ENCODE data around the gene SUSD2. TPM values are rescaled to one million over a fixed set of nuclear protein-coding genes. Genes with fewer than 3 reads are reported as not detected.

The SUSD2 gene
- total and polyA plus RNA-seq, 9 of the 15 experiments (the other 6 are each of a cell fraction or from before 2014, with no cell fraction given) = 0.01 to 0.16 (median 0.04) TPM; not detected in 4

DNA sequence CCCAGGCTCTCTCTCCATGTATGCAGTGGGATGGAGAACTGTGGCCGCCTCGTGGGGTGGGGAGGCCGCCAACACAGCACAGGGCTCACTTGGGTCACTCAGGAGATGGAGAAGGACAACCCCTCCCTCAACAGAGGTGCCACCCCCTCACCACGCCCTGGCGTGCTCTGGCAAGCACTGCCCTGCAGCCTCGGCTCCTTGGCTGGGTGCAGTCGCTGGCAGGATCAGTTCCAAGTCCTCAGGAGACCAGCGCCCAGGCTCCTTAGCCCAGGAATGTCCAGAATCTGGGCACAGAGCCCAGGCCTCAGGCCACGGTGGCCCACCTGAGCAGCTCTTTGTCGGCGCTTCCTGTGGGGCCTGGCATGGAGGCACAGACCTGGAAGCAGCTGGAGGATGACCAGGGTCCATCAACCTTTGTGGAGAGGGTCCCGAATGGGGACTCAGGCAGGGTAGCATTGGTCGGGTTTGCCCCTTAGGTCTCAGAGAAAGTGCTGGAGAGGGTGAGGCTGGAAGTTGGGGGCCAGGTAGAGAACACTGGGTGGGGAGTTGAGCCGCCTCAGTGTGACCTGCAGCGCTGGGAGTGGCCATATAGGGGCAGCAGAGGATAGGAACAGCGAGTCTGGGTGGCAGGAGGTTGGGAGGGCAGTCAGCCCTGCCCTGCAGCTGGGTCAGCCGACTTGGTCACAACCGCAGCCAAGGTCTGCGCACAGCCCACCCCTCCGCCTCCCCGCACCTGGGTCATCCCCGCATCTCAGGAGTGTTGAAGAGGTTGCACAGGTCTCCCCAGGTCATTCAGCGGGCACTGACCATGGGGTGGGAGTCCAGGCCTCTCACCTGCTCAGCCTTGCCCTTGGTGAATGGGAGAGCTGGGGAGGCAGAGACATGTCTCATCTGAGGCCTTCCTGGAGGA is 8.2 kb downstream of the SUSD2 start:
- Histone ChIP-seq H3K9ac (ENCODE audit: insufficient read depth in 1 of 2, low read depth in 2 of 2, low read length in 2 of 2) (no peak overlapping the region), H3K79me2 (ENCODE audit: control insufficient read depth, insufficient read depth, low read length) (no peaks in the 10 kb centered on the region), H3K4me1 (replicated peaks in 1 of 2; ENCODE audit: control insufficient read depth in 2 of 2, insufficient read depth in 2 of 2, low read length in 2 of 2) (peaks cover 0 to 28% of the 10 kb centered on the region in 2 experiments; a peak in 1 of 5 replicates), H3K36me3 (ENCODE audit: control insufficient read depth, insufficient read depth, low read length) (no peaks in the 10 kb centered on the region), H3K27ac (ENCODE audit: extremely low read depth, low read depth, low read length) (no peak overlapping the region), H4K20me1 (replicated peaks; ENCODE audit: control insufficient read depth, insufficient read depth, low read length) (no peaks in the 10 kb centered on the region), H3K27me3 (ENCODE audit: control insufficient read depth in 2 of 2, insufficient read depth in 2 of 2, low read length in 2 of 2) (peaks cover 0 to 16% of the 10 kb centered on the region in 2 experiments; a peak in 2 of 5 replicates), H3K9me1 (ENCODE audit: control insufficient read depth, insufficient read depth, low read length) (peaks cover 2% of the 10 kb centered on the region), H3K4me2 (ENCODE audit: insufficient read depth, low read length) (no peak overlapping the region), H3K9me3 (replicated peaks; ENCODE audit: control insufficient read depth, insufficient read depth, low read depth, low read length) (no peaks in the 10 kb centered on the region), H3K4me3 (no peak overlapping the region), H2AFZ (ENCODE audit: low read depth, low read length) (no peak overlapping the region)
- FAIRE-seq = no peak
- POLR2A ChIA-PET = interaction anchor here (0.5 to 1.5 kb wide), 2 partner anchors 9 to 26 kb away, joined by 3 to 6 read pairs; no protein-coding TSS in a partner anchor
- intact Hi-C loops (cut with micrococcal nuclease) = loop anchor here (2.0 to 10.0 kb wide), 3 partner anchors 57 to 335 kb away; no protein-coding TSS in a partner anchor
- WGBS (ENCODE audit: insufficient coverage, low coverage, missing lambda C conversion rate) = 17% methylated on average over 15 of the region's 23 CpGs
- in situ Hi-C loops (cut with MboI) = no loop called here
- BruUV-seq (replicated peaks) = no TSS peak
- DNase-seq (ENCODE audit: extremely low read depth in 1 of 4, low spot score in 3 of 4) = peak; percentile 56 to 76 (median 68)
- peak; percentile 89 for ATAC-seq
- CTCF ChIA-PET (ENCODE audit: low intra/inter-chr PET ratio) = interaction anchor here (0.6 to 1.9 kb wide), 3 partner anchors 58 to 569 kb away, joined by 3 to 11 read pairs (median 3); no protein-coding TSS in a partner anchor
- TF ChIP-seq POLR3G (IDR thresholded peaks at IDR 0.05; ENCODE audit: extremely low read depth, insufficient read length, insufficient replicate concordance) = no peak
- no peak for TF ChIP-seq ZFP30 (CRISPR knock-in tag; IDR thresholded peaks at IDR 0.05; ENCODE audit: borderline replicate concordance)
- TF ChIP-seq, protein P1, sequence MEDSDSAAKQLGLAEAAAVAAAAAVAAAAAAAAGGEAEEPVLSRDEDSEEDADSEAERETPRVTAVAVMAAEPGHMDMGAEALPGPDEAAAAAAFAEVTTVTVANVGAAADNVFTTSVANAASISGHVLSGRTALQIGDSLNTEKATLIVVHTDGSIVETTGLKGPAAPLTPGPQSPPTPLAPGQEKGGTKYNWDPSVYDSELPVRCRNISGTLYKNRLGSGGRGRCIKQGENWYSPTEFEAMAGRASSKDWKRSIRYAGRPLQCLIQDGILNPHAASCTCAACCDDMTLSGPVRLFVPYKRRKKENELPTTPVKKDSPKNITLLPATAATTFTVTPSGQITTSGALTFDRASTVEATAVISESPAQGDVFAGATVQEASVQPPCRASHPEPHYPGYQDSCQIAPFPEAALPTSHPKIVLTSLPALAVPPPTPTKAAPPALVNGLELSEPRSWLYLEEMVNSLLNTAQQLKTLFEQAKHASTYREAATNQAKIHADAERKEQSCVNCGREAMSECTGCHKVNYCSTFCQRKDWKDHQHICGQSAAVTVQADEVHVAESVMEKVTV (CRISPR knock-in tag; IDR thresholded peaks at IDR 0.05) = peak; percentile 50
- 0 out of 2 replicates have a peak, but pooled peaks have one; percentile 26 for TF ChIP-seq ARID2 (IDR thresholded peaks at IDR 0.05)
- TF ChIP-seq DNMT1 (IDR thresholded peaks at IDR 0.05) = no peak
- peak; percentile 88 for TF ChIP-seq SMC3 (conservative IDR thresholded peaks at IDR 0.05; ENCODE audit: insufficient read depth, low read depth, low read length)
- TF ChIP-seq RBBP5 (IDR thresholded peaks at IDR 0.05; ENCODE audit: borderline replicate concordance, insufficient read depth, low read length, poor library complexity, severe bottlenecking) = no peak
- peak; percentile 67 to 84 for TF ChIP-seq RAD21 (CRISPR knock-in tag; conservative IDR thresholded peaks at IDR 0.05 in 1 of 2, IDR thresholded peaks at IDR 0.05 in 1 of 2)
- TF ChIP-seq STAG1 (CRISPR knock-in tag; IDR thresholded peaks at IDR 0.05; ENCODE audit: borderline replicate concordance) = peak; percentile 76; the same call in 1 of the 2 replicates
- TF ChIP-seq CTCF (IDR thresholded peaks at IDR 0.05 in 2 of 3, conservative IDR thresholded peaks at IDR 0.05 in 1 of 3; ENCODE audit: insufficient read depth in 2 of 3, low read depth in 1 of 3, low read length in 3 of 3) = peak; percentile 81 to 85 (median 85)
- TF ChIP-seq SNRNP70 (optimal IDR thresholded peaks at IDR 0.05; ENCODE audit: low read depth, low read length) = no peak
- TF ChIP-seq RB1 (IDR thresholded peaks at IDR 0.05; ENCODE audit: low read depth) = 0 out of 2 replicates have a peak, but pooled peaks have one; percentile 11
- 0 out of 2 replicates have a peak, but pooled peaks have one; percentile 48 for TF ChIP-seq CC2D1A (IDR thresholded peaks at IDR 0.05)
- no peak for TF ChIP-seq ELF2 (CRISPR knock-in tag; IDR thresholded peaks at IDR 0.05)
- no peak for TF ChIP-seq JUNB (CRISPR knock-in tag; conservative IDR thresholded peaks at IDR 0.05)
